Ascending aorta (tissue), 2 donors: ENCODE results near the gene GNG13. TPM values are rescaled to one million over a fixed set of nuclear protein-coding genes. Genes with fewer than 3 reads are reported as not detected.

Experiments used
- DNase-seq, 2 donors: peaks; one replicate each; pipeline ENCODE4 v3.0.0-alpha.2; 2019; ENCODE audit warnings: low spot score in 2 of 2
- H3K27ac ChIP-seq, 2 donors: fragments of 200-600 bp; sonication (generic); one replicate each; pipeline ENCODE4 v1.5.1; 2016 to 2017; ENCODE audit warnings: mild to moderate bottlenecking in 1 of 2
- H3K27me3 ChIP-seq: fragments of 200-600 bp; sonication (generic); one replicate; pipeline ENCODE4 v1.5.1; 2017
- H3K36me3 ChIP-seq, 2 donors: fragments of 200-600 bp; sonication (generic); one replicate each; pipeline ENCODE4 v1.5.1; 2016
- H3K4me1 ChIP-seq, 2 donors: fragments of 200-600 bp; sonication (generic); one replicate each; pipeline ENCODE4 v1.5.1; 2016 to 2017; ENCODE audit warnings: mild to moderate bottlenecking in 1 of 2
- H3K4me3 ChIP-seq, 2 donors: fragments of 200-600 bp; sonication (generic); one replicate each; pipeline ENCODE4 v1.5.1; 2016 to 2017; ENCODE audit warnings: mild to moderate bottlenecking in 1 of 2
- H3K9me3 ChIP-seq, 2 donors: fragments of 200-600 bp; sonication (generic); one replicate each; pipeline ENCODE4 v1.5.1; 2016
- CTCF ChIP-seq, 3 experiments: fragments of 200-600 bp in 2 of 3; fragments of 450-650 bp in 1 of 3; sonication (generic) in 2 of 3; IDR thresholded peaks; one replicate each; pipeline ENCODE4 v1.5.1; 2016 to 2019; ENCODE audit warnings: antibody characterized with exemption in 3 of 3, mild to moderate bottlenecking in 1 of 3, moderate library complexity in 1 of 3
- intact Hi-C: fragments of 100-400 bp; cut with DNase I; formaldehyde crosslinking; loops from one replicate; pipeline ENCODE4 v1.15.1; 2023
- total RNA-seq: library from RNA; depleted of rRNA; stranded (reverse); fragments of >200 nt; gene quantifications from one replicate; pipeline ENCODE4 v1.1.0, GENCODE V29; 2016

The GNG13 gene
- total RNA-seq, 1 donor from 2014 or later = not detected

GRCh38 chr16:814974-815373 is 14.4 kb upstream of the GNG13 start:
- H3K27ac ChIP-seq = no peak overlapping the region
- no peaks in the 10 kb centered on the region for H3K36me3 ChIP-seq
- no peak overlapping the region for H3K4me3 ChIP-seq
- intact Hi-C loops = loop anchor here (5.0 kb wide), 1 partner anchor 237 kb away; no protein-coding TSS in a partner anchor
- no peaks in the 10 kb centered on the region for H3K4me1 ChIP-seq
- peaks cover 6% of the 10 kb centered on the region for H3K27me3 ChIP-seq
- no peak for TF ChIP-seq CTCF (IDR thresholded peaks at IDR 0.05)
- H3K9me3 ChIP-seq = no peaks in the 10 kb centered on the region
- no peak for DNase-seq

- no peak for DNase-seq
- H3K4me3 ChIP-seq = no peak overlapping the region
- H3K27ac ChIP-seq = no peak overlapping the region
- H3K27me3 ChIP-seq = peaks cover 6% of the 10 kb centered on the region
- no peak for TF ChIP-seq CTCF (IDR thresholded peaks at IDR 0.05)
- intact Hi-C loops = loop anchor here (5.0 kb wide), 1 partner anchor 238 kb away; no protein-coding TSS in a partner anchor
- no peaks in the 10 kb centered on the region for H3K9me3 ChIP-seq
- no peaks in the 10 kb centered on the region for H3K36me3 ChIP-seq
- H3K4me1 ChIP-seq = no peaks in the 10 kb centered on the region
Observed at GRCh38 chr16:813916-814412, 13.4 kb upstream of the GNG13 start.

GRCh38 chr16:813204-813915 is 12.8 kb upstream of the GNG13 start:
- Histone ChIP-seq H3K27me3 (peaks cover 6% of the 10 kb centered on the region), H3K9me3 (no peaks in the 10 kb centered on the region), H3K27ac (no peak overlapping the region), H3K36me3 (no peaks in the 10 kb centered on the region), H3K4me3 (peak overlapping the region in 1 of 2 donors; percentile 26), H3K4me1 (peaks cover 1 to 3% of the 10 kb centered on the region in 2 donors)
- no peak for DNase-seq
- TF ChIP-seq CTCF (IDR thresholded peaks at IDR 0.05) = peak in 2 of 3 experiments; percentile 38 to 47
- intact Hi-C loops = loop anchor here (5.0 kb wide), 1 partner anchor 239 kb away; no protein-coding TSS in a partner anchor

- no peaks in the 10 kb centered on the region for H3K27me3 ChIP-seq
- intact Hi-C loops = no loop called here
- H3K36me3 ChIP-seq = no peaks in the 10 kb centered on the region
Observed at GRCh38 chr16:808085-808386, 7.5 kb upstream of the GNG13 start.

GRCh38 chr16:807347-808084 is 7.0 kb upstream of the GNG13 start:
- Histone ChIP-seq H3K27me3 (no peaks in the 10 kb centered on the region), H3K27ac (peak overlapping the region; percentile 87 to 90)

More at GRCh38 chr16:808085-808386, 7.5 kb upstream of the GNG13 start:
- H3K27ac ChIP-seq = peak overlapping the region in 1 of 2 donors; percentile 87
- H3K4me3 ChIP-seq = peak overlapping the region; percentile 66 to 99
- DNase-seq = no peak
- no peak for TF ChIP-seq CTCF (IDR thresholded peaks at IDR 0.05)
- H3K4me1 ChIP-seq = peaks cover 12 to 14% of the 10 kb centered on the region in 2 donors
- no peaks in the 10 kb centered on the region for H3K9me3 ChIP-seq

More at GRCh38 chr16:807347-808084, 7.0 kb upstream of the GNG13 start:
- Histone ChIP-seq H3K4me1 (peaks cover 12 to 14% of the 10 kb centered on the region in 2 donors), H3K36me3 (no peaks in the 10 kb centered on the region), H3K9me3 (no peaks in the 10 kb centered on the region), H3K4me3 (peak overlapping the region; percentile 66 to 99)
- no peak for TF ChIP-seq CTCF (IDR thresholded peaks at IDR 0.05)
- intact Hi-C loops = loop anchor here (1.0 kb wide), 2 partner anchors 19 to 163 kb away; partner anchors contain the start of genes CHTF18, LMF1 and RPUSD1
- peak; percentile 75 to 95 for DNase-seq
